ENCODE data around the gene ZNF467.

- no peak for TF ChIP-seq POLR2A (IDR thresholded peaks at IDR 0.05)
- TF ChIP-seq CTCF (IDR thresholded peaks at IDR 0.05), result no peak
Observed at GRCh38 chr7:149716007-149716931, 57.1 kb downstream of the ZNF467 start.
